ENCODE measurements around the gene RELCH.

- TF ChIP-seq POLR2A (IDR thresholded peaks at IDR 0.05; ENCODE audit: low read length) (no peak), GATA1 (IDR thresholded peaks at IDR 0.05; ENCODE audit: low read depth, low read length) (no peak)
Measured at GRCh38 chr18:62264984-62265383, 77.9 kb downstream of the RELCH start.

All from erythroblast (primary cell).